GM19455 (cell line): ENCODE results near the gene TGFB3.
"Not testable (repeated sequence)": the region's sequence is repeated elsewhere in the genome, so short reads cannot be mapped to it uniquely, and the experiment has no call there.

Source experiments
- ATAC-seq: cut with Tn5 transposase; IDR thresholded peaks from one replicate; pipeline ENCODE4 v1.9.1; 2021; ENCODE audit not compliant: unreplicated experiment

The TGFB3 gene

DNA sequence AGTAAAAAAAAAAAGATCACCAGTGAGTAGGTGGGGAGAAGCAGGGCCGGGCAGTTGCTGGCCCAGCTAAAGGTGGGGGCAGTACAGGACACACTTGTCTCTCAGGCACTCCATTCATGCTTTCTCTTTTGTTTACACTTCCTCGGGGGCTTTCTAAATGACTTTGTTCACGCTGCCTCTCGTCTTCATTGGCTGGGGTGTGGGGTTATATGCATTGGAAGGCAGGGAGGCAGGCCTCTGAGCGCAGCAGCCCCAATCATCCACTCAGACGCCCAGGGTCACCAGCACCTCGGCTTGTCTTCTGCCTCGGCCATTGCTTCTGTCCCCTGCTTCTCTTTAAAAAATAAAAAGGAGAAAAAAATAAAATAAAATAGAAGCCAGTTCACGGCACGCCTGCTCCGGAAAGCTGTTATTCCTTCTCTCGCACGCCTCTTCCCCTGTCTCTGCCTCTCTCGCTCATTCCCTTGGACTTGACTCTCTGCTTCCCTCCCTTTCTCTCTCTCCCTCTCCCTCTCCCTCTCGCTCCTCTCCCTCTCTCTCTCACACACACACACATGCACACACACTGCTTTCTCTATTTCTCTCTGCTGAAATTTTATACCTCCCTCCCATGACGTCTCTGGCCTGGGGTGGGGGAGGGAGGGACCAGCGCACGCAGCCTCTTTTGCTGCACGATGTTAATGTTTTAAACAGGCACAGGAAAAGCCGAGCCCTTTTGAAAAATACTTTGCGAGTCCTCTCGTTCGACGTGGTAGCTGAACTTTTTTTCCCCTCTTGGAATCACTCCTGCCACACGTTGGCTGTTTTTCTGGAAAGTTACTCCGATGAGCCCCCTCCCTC, at the start of gene TGFB3:
TSS of gene TGFB3 (minus strand) at position 570 of the 840 bp plus-strand sequence. CDS start 1,102 bp downstream, outside the sequence.
- no peak for ATAC-seq

DNA sequence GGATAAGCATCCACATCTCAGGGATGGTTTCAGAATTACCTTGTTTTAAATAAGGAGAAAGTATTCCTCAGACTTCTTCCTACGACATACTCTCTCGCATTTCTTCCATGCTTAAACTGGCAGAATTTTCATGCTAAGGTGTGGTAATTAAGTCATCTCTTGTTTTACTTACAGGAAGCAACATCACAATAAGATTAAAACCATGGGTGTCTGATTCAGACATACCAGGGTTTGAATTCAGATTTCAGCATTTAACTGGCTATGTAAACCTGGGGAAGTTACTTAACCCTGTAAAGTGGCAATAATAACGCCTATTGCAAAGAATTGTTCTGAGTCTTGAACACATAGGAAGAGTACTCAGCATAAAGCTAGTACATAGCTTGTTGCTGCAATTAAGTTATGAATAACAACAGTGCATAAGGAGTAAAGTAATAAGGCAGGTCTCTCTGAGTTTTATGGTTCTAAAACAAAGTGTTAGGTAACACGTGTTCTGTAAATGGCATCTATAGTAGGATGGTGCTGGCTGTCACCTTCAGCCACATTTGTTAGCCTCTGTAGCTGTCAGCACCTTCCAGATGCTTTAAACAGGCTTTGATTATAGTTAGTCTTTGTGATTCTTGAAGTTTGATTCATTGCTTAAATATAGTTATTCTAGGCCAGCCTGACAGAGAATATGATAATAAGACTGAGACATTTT, 42.6 kb upstream of the TGFB3 start:
- no peak for ATAC-seq

DNA sequence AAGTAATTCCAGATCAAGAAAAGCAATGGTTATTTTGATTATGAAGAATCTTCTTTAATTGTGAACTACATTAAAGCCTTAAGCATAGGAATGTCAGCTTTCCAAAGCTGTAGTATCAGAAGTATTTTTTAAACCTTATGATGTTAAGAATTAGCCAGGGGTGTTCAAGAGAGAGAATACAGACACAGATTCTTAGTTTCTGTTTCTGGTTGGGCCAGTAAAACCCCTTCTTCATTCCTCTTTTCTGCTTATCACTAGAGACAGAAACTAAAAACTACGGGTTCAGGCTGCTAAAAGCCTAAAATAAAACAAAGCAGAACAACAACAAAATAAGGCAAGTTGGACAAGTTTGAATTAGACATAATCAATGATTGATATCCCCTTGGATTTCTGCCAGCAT, 42.0 kb upstream of the TGFB3 start:
- no peak for ATAC-seq

DNA sequence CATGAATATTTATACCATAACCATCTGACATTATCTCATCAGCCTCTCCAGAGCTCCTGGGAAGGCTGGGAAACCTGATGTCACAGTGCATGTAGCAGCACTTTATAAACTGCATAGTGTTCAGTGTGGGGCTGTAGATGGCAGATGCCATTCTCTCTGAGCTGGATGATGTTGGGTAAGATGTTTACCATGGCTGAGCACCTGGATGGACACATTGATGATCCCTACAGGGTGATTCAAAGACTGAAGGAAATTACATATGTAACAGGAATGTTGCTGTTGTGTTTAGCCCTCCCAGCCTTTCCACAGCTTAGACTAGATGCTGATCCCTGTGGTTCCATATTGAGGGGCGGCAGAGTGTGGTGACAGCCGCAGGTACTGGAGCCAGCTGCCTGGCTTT, 41.2 kb upstream of the TGFB3 start:
- ATAC-seq = no peak

DNA sequence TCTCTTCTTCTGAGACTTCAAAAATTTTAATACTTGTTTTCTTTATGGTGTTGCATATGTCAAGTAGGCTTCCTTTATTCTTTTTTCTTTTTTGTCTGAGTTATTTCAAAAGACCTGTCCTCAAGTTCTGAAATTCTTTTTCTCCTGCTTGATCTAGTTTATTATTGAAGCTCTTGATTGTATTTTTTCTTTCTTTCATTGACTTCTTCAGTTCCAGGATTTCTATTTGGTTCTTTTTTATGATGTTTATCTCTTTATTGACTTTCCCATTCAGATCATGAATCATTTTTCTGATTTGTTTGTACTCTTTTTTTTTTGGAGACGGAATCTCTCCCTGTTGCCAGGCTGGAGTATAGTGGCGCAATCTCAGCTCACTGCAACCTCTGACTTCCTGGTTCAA, 37.9 kb upstream of the TGFB3 start:
- no peak for ATAC-seq

DNA sequence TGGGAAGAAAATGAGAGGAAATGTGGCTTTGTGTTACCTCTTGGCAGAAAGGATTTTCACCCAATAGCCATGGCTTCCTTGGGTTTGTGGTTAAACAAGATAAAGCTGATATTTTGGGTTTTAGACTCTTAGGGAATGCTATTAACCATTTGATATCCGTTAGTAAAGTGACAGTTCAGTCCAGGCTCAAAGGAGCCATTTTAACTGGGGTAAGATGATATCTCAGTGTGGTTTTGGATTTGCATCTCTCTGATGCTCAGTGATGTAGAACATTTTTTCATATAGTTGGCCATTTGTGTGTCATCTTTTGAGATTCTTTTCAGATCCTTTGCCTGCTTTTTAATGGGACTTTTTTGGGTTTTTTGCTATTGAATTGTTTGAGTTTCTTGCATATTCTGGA, 33.9 kb upstream of the TGFB3 start:
- ATAC-seq = no peak

DNA sequence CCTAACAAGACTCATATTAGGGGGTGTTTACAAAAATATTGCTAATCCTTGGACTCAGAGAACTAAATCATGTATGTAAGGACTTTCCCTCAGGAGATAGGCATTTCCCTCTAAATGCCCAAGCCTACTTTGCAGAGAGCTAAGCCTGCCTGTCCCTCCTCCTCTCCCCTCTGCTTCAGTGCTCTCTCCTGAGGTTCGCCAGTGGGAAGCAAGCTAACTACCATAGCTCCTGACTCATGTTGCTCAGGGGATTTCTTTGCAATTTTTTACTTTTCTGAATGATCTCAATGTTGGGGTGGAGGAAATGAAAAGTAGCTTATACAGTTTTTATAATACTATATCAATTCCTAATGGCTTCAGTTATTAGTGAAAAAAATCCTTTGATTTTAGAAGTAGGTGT, 33.4 kb upstream of the TGFB3 start:
- no peak for ATAC-seq

DNA sequence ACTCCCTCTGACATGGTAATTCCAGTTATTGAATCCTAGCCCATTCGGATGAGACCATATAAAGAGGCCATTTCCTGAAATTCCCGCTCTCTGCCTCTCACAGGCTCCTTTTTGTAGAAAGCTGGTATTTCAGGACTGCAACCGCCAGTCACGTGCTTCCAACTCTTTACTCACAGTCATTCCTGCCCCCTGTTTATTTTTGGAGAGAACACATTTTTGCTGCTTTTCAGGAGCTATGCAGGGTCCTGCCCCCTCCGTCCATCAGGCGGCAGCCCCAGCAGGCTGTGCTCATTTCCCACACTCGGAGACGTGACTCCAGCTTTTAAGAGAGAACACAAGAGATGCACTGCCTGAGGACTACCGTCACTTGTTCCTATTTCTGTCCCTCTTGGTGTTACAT, 30.6 kb upstream of the TGFB3 start:
- no peak for ATAC-seq

DNA sequence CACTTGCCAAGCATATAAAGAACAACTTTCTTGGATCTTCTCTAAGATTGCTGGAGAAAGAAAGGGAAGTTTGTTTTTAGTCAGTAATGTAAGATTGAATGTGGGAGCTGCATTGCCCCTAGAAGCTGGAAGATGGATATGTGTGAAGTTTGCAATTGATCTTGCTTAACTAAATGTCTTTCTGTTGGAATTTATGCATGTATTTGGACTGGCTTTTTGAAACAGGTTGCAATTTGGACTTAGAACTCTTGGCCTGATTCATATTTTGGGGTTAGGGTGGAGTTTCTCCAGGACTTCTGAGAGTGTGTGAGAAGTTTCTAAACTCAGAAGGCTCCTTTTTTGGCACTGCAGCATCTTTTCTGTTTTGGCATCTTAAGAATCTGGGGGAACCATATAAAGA, 30.1 kb upstream of the TGFB3 start:
- no peak for ATAC-seq

DNA sequence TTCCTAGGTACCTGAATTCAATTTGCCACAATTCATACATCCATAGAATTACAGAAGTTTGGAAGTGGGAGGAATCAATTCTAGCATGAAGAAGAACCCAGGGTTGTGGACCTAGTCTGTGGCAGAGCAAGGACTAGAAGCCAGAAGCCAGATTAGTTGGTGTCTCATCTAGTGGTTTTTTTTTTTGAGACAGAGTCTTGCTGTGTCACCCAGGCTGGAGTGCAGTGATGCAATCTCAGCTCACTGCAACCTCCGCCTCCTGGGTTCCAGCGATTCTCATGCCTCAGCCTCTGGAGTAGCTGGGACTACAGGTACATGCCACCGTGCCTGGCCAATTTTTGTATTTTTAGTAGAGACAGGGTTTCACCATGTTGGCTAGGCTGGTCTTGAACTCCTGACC, 27.8 kb upstream of the TGFB3 start:
- not testable (repeated sequence) for ATAC-seq

DNA sequence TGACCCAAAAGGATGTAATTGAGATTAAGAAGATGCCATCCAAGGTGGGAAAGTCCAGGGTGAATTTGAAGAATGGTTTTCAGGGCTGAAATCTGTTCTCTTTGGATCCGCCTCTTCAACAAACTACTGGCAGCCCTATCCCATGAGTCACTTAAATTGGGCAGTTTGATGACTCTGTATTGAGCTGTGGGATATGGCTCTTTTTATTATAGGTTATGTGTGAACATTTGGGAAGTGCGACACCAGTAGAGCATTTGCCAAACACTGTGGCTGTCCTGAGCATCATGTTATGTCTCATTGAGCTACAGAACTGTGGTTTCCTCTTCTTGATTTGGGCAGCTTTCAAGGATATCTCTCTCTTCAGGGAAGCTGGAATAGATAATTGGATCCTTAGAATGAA, 26.1 kb upstream of the TGFB3 start:
- no peak for ATAC-seq

DNA sequence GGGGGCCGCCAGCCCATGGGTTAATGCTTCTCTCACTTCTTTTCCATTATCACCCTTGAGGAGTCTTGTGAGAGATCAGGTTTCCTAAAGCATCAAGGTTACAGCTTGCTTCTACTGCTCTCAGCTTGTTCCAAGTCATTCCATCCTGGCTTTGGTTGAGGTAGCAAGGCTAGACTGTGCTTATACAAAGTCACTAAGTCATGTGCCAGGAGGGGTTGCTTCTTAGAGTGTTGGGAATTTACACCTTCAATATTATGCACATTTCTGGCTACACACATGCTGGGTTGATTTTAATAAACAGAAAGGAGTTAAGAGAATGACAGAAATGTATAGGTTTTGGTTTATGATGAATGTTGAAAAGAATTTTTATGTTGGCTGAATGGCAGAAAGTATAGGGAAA, 25.6 kb upstream of the TGFB3 start:
- no peak for ATAC-seq

DNA sequence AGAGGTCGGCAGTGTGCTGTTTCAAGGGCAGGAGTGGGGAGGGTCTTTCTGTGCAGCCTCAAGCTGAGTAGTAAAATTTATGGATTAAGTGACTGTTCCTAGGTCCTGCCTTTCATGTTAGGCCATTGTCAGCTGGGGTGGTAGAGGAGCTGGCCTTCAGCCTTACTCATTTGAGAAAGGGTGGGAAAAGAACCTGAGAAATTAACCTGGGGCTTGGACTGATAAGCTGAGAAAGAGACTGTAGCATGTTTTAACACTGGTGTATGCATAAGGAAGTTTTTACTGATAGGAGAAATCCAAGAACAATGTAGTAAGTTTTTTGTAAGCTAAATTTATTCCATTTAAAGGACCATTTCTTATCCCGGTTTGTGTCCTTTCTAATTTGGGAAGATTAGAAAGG, 24.5 kb upstream of the TGFB3 start:
- no peak for ATAC-seq

DNA sequence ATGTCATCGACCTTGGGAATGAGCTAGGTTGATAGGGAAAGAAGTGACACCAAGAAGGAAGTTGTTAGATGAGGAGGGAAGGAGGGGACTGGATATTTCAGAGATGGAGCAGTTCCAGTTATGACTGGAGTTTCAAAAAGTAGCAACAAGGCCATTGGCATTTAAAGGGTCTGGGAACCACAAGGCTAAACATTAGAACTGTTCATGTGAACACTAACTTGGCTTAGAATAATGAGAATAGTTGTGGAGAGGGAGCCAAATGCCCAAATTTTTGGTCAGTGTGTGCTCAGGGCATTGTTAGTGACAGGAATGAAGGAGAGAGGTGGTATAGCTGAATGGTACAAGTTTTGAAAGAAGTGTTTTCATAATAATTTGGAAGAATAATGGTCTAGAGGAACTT, 20.6 kb upstream of the TGFB3 start:
- ATAC-seq = no peak

DNA sequence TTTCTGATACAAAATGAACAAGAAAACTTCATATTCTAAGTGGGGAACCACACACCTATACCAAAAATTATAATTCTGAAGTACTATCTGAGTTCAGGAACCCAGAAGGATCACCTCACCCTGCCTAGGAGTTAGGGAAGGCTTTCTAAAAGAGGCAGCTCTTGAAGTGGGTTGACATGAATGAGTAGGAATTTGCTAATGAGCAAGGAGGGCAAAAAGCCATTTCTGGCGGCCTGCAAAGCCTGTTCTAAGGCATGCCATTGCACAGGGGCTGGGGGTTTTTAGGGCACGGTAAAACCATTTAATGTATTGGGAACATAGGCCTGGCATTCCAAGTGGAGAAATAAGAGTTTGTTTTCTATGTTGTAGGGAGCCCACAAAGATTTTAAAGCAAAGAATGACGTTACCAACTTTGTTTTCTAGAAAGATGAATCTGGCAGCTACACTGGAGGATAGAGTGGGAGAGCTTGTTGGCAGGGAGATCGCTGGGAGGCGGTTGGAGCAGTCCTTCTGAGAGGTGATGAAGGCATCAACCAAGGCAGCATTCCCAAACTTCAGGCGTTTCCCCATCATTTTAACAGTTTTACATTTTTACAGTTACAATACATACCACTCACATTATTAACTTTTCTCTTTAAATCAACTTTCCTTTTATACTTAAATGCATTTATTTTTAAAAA, 17.9 kb upstream of the TGFB3 start:
- no peak for ATAC-seq

DNA sequence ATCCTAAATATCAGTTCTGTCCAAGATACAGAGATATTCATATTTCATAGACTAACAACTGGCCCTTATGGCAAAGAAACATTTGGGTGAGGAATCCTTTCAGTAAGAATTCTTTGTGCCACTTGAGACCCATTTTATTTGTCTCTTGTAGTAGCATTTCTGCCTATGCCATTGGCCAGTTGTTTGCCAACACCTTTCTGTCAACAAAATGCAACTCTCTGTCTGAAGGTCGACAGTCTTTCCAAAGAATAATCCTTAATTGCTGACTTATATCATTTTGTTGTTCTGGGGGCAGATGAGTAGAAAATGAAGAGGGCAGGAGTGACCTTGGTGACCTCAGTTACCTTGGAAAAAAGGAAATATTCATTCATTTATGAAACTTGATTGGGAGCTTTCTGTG, 14.7 kb upstream of the TGFB3 start:
- no peak for ATAC-seq

DNA sequence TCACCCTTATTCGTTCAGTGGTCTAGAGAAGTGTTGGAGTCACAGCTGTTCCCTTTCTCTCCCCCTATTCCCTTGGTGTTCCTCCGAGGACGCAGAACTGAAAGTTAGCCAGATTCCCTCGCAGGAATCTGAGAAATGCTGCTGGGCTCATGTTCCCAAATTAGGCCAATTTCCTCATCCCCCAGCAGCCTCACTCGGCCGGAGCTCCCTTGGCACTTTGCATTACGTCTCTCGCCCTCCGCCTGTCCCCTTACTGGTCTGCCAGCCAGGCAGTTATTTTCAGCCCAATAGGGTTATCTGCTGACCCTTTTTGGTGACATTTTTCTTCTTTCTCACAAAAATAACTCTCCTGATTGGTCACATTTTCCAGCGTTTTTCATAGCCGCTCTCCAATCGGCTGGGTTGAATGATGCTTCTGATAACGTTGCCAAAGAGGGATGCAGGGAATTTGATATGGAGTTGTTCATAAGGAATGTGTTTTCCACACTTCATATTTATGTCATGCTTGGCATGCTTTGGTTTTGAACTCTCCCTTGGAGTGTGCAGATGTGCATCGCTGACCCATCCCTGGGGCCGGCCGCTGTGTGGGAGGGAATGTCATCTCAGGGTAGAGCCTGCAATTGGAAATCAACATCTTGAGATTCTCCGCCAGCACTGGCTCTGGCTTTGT, 13.7 kb upstream of the TGFB3 start:
- ATAC-seq = no peak

DNA sequence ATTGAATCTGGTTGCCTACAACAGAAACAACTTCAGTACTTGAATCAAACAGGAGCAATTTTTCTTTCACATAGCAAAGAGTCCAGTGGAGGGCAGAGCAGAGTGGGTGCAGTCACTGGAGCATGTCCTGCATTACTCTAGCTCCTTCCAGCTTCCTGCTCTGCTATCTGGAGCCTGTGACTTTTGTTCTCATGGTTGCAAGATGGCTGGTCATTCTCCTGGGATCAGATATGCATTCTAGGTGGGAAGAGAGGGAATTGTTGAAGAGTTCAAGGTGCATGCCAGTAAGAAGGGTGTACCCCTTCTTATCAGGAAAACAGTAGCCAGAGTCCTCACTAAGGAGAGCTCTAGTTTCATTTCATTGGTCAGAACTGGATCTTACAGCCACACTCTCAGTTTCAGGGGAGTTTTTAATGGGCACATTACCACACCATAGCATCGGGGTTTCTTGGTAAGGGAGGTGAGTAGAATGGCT, 11.8 kb upstream of the TGFB3 start:
- ATAC-seq = no peak

DNA sequence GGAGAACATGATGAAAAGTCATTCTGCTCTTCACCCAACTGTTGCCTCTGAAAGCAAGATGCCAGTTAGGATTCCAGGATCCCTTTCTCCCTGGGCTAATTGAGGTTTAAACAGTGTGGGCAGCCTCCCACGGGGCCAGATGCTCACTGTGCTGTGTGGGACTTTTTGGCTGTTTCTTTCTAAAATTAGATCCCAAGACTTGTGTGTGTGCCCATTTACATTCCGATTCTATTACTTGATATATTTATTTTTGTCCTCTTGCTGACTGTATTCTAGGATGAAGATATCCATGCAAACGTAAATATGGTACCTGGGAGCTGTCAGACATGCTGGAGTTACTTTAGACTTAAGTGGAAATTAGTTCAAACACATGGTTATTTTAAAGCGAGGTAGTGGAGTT, 10.0 kb upstream of the TGFB3 start:
- no peak for ATAC-seq

DNA sequence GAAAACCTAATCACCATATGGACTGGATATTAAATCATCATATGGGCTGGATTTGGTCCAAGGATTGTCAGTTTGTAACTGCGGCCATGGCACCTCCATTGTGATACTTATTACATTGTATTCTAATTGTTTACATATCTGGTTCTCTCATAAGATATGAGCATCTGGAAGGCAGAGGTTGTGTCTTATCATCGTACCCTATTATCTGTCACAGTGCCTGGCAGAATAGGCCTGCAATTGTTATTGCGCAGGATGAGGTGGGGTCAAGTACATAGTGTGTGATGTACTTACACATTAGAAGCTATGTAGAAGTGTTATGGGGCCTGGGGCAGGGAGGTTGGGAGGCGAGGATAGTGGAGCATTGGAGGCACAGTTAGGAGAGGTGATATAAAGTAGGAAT, 8.5 kb upstream of the TGFB3 start:
- no peak for ATAC-seq

DNA sequence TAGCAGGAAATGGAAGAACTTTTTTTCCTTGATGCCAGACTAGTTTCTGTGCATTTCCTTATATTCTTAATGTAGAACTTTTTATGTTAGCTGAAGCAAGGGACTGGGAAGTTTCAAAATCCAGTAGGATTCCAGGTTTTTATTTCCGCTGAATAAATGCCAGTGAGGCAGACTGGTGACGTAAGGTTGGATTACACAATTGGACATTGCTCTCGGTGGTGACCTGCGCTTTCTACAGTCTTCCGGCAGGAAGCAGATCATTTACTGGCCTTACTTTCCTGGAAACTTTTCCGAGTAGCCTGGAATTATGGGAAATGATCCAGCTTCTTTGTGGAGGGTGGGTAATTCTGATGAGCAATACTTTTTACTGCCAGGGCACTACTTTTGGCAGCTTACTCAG, 7.3 kb upstream of the TGFB3 start:
- no peak for ATAC-seq
